Measurements from ENCODE around the gene MOB3B.
"Not testable (repeated sequence)": the region's sequence is repeated elsewhere in the genome, so short reads cannot be mapped to it uniquely, and the experiment has no call there.

The MOB3B gene

DNA sequence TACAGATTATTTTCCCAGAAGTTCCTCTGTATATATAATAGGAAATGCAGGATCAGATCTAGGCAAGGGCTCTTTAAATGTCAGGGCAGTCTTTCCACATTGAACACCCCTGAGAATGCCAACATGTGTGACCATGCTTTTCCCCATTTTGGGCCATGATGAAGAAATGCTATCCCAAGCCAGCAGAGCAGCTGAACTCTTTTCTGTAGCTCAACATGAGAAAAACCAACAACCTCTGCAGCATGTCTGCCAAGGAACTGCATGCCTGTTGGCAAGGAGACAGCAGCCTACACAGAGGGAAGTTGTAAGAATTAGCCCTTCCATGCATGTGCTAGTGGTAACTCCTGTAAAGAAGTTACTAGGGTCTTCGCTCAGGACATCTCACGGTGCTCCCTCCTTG, 15.1 kb downstream of the MOB3B start:
- DNase-seq = no peak

- DNase-seq = no peak
Observed at GRCh38 chr9:27511771-27512170, 17.8 kb downstream of the MOB3B start.

DNA sequence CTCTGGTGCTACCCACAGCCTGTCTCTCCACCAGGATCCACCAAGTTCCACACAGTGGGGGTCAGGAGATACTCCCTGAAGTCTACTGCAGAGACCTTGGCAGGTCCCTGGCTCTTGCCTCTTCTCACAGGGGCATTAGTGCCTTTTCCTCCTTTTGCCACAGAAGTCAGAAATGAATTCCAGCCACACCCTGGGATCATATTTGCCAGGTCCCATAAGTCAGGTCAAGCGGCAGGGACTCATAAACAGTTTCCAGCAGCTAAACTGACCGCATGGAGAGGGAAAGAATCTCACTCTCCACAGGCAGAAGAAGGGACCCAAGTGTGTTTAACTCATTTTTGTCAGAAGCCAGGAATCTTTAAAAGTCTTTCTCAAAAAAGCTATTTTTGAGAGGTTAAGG, 18.8 kb downstream of the MOB3B start:
- no peak for DNase-seq

DNA sequence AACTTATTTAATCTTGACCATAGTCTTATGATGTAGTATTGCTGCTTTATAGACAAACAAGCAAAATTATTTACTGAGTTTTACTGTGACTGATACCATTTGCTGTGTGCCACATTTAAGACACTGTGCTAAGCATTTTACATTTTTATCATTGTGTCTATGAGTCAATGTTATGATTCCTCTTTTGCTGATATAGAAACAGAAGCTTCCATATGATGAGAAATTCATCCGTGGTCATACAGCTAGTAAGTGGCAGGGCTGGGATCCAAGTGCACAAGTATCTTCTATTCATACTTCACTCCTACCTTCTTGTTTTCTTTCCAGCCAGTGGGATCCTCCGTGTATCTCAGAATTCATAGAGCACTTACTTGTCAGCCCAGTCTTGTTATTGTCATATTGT, 22.6 kb downstream of the MOB3B start:
- DNase-seq = no peak

GRCh38 chr9:27505744-27506161, 23.9 kb downstream of the MOB3B start:
- no peak for DNase-seq

DNA sequence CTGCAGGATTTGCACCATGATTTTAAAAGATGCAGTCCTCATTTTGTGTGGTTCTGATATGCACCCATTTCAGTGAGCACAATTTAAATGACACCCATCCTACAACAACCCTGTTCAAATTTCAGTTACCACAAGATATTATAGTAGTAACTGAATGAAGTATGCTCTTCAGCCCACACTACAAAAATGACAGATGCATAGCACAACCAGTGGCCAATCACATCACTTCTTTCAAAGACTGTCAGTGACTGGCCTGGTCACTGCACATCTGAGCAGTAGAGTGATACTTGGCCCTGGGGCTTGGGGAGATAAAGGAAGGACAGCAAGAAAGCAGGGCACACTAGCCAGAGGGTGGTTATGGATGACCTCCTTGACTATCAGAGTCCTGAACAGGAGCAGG, 25.4 kb downstream of the MOB3B start:
- DNase-seq = no peak

GRCh38 chr9:27503623-27504022, 26.0 kb downstream of the MOB3B start:
- no peak for DNase-seq

GRCh38 chr9:27500902-27501301, 28.7 kb downstream of the MOB3B start:
- DNase-seq = not testable (repeated sequence)

GRCh38 chr9:27499451-27499850, 30.2 kb downstream of the MOB3B start:
- DNase-seq = no peak

- DNase-seq = no peak
Observed at GRCh38 chr9:27497883-27498417, 31.7 kb downstream of the MOB3B start.

GRCh38 chr9:27496135-27496504, 33.5 kb downstream of the MOB3B start:
- no peak for DNase-seq

- DNase-seq = no peak
Observed at GRCh38 chr9:27495480-27496134, 34.0 kb downstream of the MOB3B start.

DNA sequence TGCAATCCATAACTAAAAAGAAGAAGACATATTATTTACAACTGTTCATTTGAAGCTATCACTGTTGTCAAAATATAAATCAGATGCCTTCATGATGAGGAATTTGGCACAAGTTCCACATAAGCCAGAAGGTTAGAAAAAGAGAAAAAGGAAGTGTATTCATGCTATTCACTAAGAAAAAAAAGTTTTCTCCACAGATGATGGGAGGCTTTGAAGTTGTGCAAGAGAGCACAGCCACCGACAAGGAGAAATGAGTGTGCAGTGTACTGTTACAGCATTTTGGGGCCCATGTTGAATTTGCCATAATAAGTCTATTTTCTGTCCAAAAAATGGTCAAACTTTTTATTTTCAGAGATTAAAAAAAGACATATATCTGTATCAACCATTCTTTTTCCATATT, 38.5 kb downstream of the MOB3B start:
- DNase-seq = no peak

DNA sequence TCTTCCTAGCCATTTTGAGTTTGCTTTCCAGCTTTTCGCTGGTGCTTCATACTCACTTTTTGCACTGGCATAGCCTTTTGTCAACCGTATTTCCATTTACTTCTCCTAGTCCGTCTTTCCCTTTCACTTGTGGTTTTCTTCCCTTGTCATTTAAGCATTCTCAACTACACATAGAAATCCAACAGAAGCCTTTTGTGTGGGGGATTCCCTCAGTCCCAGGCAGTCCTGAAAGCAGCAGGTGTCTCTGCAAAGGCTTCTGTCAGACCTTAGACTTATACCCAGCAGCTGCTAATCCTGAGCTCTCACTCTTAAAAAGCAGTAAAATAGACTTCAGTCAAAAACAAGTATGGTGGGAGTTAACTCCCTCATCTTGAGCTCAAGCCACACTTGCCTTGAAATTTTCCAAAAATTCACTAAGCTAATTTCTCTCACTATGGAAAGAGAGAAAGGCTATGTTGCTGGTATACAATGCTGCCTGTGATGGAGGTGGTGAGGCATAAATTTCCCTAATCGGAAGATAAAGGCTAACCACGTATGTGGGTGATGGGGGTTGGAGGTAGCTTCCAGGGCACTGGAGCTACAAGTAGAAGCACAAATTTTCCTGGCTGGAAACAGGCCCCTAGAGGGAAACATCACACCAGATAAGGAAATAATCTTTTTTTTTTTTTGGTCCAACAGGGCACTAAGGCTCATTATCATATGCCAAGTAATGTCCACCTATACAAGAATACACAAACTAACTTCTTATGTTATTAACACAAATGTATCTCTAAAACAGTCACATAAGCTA, 40.3 kb downstream of the MOB3B start:
- no peak for DNase-seq

DNA sequence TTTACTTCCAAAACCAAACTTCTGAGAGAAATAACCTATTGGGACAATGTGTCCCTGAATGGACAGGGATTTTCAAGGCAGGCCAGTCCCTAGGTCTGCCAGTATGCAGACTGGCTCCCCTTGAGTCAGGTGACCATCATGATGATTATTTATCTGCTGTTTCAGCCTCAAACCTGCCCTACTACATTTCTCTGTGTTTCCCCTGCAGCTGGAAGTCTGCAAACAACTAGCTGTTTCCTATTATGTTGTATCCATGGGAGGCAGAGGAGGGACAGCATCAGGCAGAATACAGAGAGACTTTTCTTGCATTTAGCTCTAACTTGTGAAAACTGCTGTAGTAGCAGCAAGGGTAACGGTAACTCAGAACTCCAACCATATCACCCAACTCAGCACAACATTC, 41.7 kb downstream of the MOB3B start:
- no peak for DNase-seq

GRCh38 chr9:27487128-27487640, 42.4 kb downstream of the MOB3B start:
- DNase-seq = no peak

GRCh38 chr9:27485158-27485557, 44.5 kb downstream of the MOB3B start:
- peak; percentile 8 for DNase-seq

- no peak for DNase-seq
Observed at GRCh38 chr9:27483576-27483975, 46.0 kb downstream of the MOB3B start.

GRCh38 chr9:27482709-27483108, 46.9 kb downstream of the MOB3B start:
- no peak for DNase-seq

- DNase-seq = no peak
Observed at GRCh38 chr9:27478322-27478721, 51.3 kb downstream of the MOB3B start.

DNA sequence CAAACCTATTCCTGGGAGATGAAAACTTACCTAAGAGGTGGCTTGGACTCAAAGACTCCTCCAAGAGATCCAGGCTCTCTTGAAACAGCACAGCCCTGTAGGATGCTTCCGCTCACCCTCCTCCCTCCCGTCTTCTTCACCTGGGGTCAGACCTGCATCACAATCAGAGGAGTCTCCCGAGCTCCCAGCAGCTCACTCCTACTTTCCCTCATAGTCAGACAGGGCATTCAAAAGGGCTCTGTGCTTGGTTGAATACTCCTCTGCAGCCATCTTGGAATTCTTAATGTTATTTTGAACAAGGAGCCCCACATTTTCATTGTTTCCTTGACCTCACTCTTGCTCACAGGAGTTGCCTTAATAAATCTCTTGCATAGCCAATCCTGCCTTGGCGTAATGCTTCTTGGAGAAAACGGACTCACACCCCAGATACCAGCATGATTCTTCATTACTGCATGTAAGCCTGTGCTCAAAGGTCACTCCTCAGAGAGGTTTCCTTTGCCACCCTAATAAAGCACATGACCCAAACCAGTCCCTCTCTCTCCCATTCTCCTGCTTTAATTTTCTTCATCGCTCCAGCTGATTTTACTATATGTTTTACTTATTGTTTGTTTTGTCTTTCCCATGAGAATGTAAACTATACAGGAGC, 52.6 kb downstream of the MOB3B start:
- DNase-seq = no peak

- DNase-seq = no peak
Observed at GRCh38 chr9:27475057-27475595, 54.5 kb downstream of the MOB3B start.

DNA sequence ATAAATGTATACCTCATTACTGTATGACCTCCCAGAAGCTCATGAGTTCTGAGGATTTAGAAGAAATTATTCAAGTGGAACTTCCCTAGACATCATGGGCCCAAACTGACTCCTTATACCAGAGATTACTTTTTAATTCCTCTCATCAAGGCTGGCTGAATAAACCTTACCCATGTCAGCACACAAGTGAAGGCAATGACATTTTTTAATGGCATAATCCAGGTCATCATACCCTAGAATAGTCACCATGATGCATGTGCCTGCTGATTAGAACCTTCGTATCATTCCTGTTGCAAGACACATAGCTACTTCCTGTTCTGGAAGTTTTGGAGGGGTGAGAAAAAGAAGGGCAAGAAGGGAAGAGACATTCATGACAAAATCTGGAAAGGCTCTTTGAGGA, 55.3 kb downstream of the MOB3B start:
- DNase-seq = no peak
